ENCODE measurements around the gene HINFP. TPM values are rescaled to one million over a fixed set of nuclear protein-coding genes. Genes with fewer than 3 reads are reported as not detected.

Gene HINFP
- total and polyA plus RNA-seq, 2 of the 8 experiments (the other 6 are each of a cell fraction or from before 2014, with no cell fraction given): 35.0 to 37.3 TPM

DNA sequence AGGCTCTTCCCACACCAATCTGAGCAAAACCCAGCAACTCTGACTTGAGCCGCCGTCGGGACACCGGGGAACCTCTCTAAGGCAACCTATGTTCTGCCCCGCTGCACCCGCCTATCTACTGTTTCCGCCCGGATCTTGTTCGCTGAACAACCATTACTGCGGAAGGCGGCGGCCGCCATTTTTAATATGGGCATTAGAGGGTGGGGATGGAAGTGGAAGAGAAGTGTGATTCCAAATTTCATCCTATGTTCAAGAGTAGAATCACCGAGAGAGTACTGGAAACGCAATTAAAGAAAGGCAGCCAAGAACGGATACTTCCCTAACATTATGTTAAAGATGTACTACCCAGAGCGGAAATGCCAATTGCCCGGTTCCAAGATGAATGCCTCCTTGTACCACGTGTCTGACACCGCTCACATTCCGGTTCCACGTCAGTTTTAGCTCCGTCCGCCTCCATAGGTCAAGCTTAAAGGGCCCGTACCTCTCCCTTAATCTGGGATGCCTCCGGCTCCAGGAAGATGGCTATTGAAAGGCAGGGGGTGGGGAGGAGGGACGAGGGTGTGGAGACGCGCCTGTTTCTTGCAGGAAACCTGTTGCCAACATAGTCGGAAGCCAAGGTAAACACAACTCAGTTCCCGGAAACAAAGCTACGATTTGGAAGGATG lies 19.5 kb upstream of the HINFP start, which contains the start of gene DPAGT1 (continued):
- peak; percentile 67 for TF ChIP-seq TBP (IDR thresholded peaks at IDR 0.05; ENCODE audit: low read depth, low read length)
- peak; percentile 70 for TF ChIP-seq CREB1 (IDR thresholded peaks at IDR 0.05)
- TF ChIP-seq SP1 (IDR thresholded peaks at IDR 0.05; ENCODE audit: low read depth, low read length): peak; percentile 29; the same call in 1 of the 2 replicates
- peak; percentile 79 for TF ChIP-seq GABPA (IDR thresholded peaks at IDR 0.05; ENCODE audit: borderline replicate concordance, insufficient read depth, low read length)
- no peak for TF ChIP-seq NRF1 (IDR thresholded peaks at IDR 0.05; ENCODE audit: low read depth, low read length)
- TF ChIP-seq, protein P1, sequence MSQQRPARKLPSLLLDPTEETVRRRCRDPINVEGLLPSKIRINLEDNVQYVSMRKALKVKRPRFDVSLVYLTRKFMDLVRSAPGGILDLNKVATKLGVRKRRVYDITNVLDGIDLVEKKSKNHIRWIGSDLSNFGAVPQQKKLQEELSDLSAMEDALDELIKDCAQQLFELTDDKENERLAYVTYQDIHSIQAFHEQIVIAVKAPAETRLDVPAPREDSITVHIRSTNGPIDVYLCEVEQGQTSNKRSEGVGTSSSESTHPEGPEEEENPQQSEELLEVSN (IDR thresholded peaks at IDR 0.05): peak; percentile 25
- TF ChIP-seq ASH2L (IDR thresholded peaks at IDR 0.05; ENCODE audit: low read length): peak; percentile 71
- TF ChIP-seq POLR2A (IDR thresholded peaks at IDR 0.05; ENCODE audit: control extremely low read depth in 1 of 2, low read depth in 2 of 2, low read length in 2 of 2): peak; percentile 8 to 76; a peak in 1 of 3 replicates
- TF ChIP-seq YY1 (IDR thresholded peaks at IDR 0.05; ENCODE audit: low read depth, low read length): peak; percentile 99
- TF ChIP-seq EGR1 (IDR thresholded peaks at IDR 0.05; ENCODE audit: borderline replicate concordance, low read depth, low read length): peak; percentile 69; the same call in 1 of the 2 replicates
- peak; percentile 96 for TF ChIP-seq TEAD4 (IDR thresholded peaks at IDR 0.05; ENCODE audit: low read depth, low read length)
- TF ChIP-seq EP300 (IDR thresholded peaks at IDR 0.05; ENCODE audit: borderline replicate concordance in 1 of 2, low read depth in 2 of 2, low read length in 2 of 2): peak in 1 of 2 experiments; percentile 50; a peak in 1 of 3 replicates
- TF ChIP-seq NANOG (IDR thresholded peaks at IDR 0.05; ENCODE audit: insufficient read depth, low read depth, low read length, poor library complexity, severe bottlenecking): no peak
- TF ChIP-seq, protein P2, sequence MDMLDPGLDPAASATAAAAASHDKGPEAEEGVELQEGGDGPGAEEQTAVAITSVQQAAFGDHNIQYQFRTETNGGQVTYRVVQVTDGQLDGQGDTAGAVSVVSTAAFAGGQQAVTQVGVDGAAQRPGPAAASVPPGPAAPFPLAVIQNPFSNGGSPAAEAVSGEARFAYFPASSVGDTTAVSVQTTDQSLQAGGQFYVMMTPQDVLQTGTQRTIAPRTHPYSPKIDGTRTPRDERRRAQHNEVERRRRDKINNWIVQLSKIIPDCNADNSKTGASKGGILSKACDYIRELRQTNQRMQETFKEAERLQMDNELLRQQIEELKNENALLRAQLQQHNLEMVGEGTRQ (IDR thresholded peaks at IDR 0.05; ENCODE audit: low read length): peak; percentile 86

Data from H1 (cell line).